GM12874 (cell line): ENCODE results near the gene NPPC.

Experiments
- CTCF ChIP-seq: IDR thresholded peaks from 2 replicates; pipeline ENCODE4 v1.5.1; 2011; ENCODE audit warnings: low read depth, mild to moderate bottlenecking, control low read depth, low read length, moderate library complexity; ENCODE audit not compliant: insufficient read depth

NPPC gene

GRCh38 chr2:231923951-231924888 lies 2.0 kb downstream of the NPPC start:
- no peak for TF ChIP-seq CTCF

GRCh38 chr2:231923010-231923344 lies 3.2 kb downstream of the NPPC start:
- TF ChIP-seq CTCF = no peak

- TF ChIP-seq CTCF = no peak
Measured at GRCh38 chr2:231922311-231923009, 3.7 kb downstream of the NPPC start.

GRCh38 chr2:231920795-231921194 lies 5.4 kb downstream of the NPPC start:
- no peak for TF ChIP-seq CTCF

GRCh38 chr2:231920366-231920765 lies 5.8 kb downstream of the NPPC start:
- no peak for TF ChIP-seq CTCF

- no peak for TF ChIP-seq CTCF
Measured at GRCh38 chr2:231919341-231920035, 6.7 kb downstream of the NPPC start.
